Omental fat pad (tissue), 4 donors: ENCODE results near the gene GMPR. TPM values are rescaled to one million over a fixed set of nuclear protein-coding genes. Genes with fewer than 3 reads are reported as not detected.

Source experiments
- ATAC-seq: fragments of 150-250 bp; one replicate; pipeline ENCODE4 v1.9.1; 2016; ENCODE audit warnings: mild to moderate bottlenecking, moderate library complexity; ENCODE audit not compliant: low FRiP score
- DNase-seq: peaks from one replicate; pipeline ENCODE4 v3.0.0-alpha.2; 2019; ENCODE audit warnings: low spot score
- CTCF ChIP-seq, 3 donors: fragments of 450-650 bp; IDR thresholded peaks; one replicate each; pipeline ENCODE4 v1.5.1; 2016 to 2017; ENCODE audit warnings: antibody characterized with exemption in 3 of 3, mild to moderate bottlenecking in 3 of 3, moderate library complexity in 2 of 3
- total RNA-seq, 4 donors: library from RNA; depleted of rRNA; stranded (reverse); fragments of >200 nt; gene quantifications; one replicate each; pipeline ENCODE4 v1.1.0, GENCODE V29; 2016

GMPR gene
- total RNA-seq, 4 donors from 2014 or later = 2.4 to 24.5 (median 9.9) TPM

- DNase-seq = no peak
- TF ChIP-seq CTCF (IDR thresholded peaks at IDR 0.05) = no peak
- no peak for ATAC-seq
Observed at GRCh38 chr6:16227048-16227562, 11.3 kb upstream of the GMPR start.

GRCh38 chr6:16227605-16228004, 10.8 kb upstream of the GMPR start:
- no peak for TF ChIP-seq CTCF (IDR thresholded peaks at IDR 0.05)
- no peak for DNase-seq
- no peak for ATAC-seq

- DNase-seq = no peak
- ATAC-seq = no peak
- no peak for TF ChIP-seq CTCF (IDR thresholded peaks at IDR 0.05)
Observed at GRCh38 chr6:16228043-16228442, 10.3 kb upstream of the GMPR start.

GRCh38 chr6:16228709-16229665, 9.4 kb upstream of the GMPR start:
- no peak for TF ChIP-seq CTCF (IDR thresholded peaks at IDR 0.05)
- peak; percentile 17 for ATAC-seq
- DNase-seq = no peak

GRCh38 chr6:16229700-16230099, 8.7 kb upstream of the GMPR start:
- DNase-seq (no peak), ATAC-seq (peak; percentile 65)
- no peak for TF ChIP-seq CTCF (IDR thresholded peaks at IDR 0.05)

- ATAC-seq = no peak
- DNase-seq = no peak
- TF ChIP-seq CTCF (IDR thresholded peaks at IDR 0.05) = no peak
Observed at GRCh38 chr6:16230953-16231352, 7.4 kb upstream of the GMPR start.

GRCh38 chr6:16232086-16232485, 6.3 kb upstream of the GMPR start:
- ATAC-seq (no peak), DNase-seq (no peak)

More at GRCh38 chr6:16232086-16232485, 6.3 kb upstream of the GMPR start:
- TF ChIP-seq CTCF (IDR thresholded peaks at IDR 0.05) = no peak
